IPS-18c (cell line): Measurements from ENCODE around the gene GPS2.

Experiments used
- H3K4me3 ChIP-seq: 2 replicates; pipeline ENCODE4 v1.7.0; 2013; ENCODE audit warnings: low read depth, mild to moderate bottlenecking, low read length, moderate library complexity; ENCODE audit not compliant: insufficient read depth
- H3K9me3 ChIP-seq: one replicate; pipeline ENCODE4 v1.6.1; 2013; ENCODE audit warnings: mild to moderate bottlenecking, low read length, moderate library complexity; ENCODE audit not compliant: control insufficient read depth, insufficient read depth

GPS2 gene

DNA sequence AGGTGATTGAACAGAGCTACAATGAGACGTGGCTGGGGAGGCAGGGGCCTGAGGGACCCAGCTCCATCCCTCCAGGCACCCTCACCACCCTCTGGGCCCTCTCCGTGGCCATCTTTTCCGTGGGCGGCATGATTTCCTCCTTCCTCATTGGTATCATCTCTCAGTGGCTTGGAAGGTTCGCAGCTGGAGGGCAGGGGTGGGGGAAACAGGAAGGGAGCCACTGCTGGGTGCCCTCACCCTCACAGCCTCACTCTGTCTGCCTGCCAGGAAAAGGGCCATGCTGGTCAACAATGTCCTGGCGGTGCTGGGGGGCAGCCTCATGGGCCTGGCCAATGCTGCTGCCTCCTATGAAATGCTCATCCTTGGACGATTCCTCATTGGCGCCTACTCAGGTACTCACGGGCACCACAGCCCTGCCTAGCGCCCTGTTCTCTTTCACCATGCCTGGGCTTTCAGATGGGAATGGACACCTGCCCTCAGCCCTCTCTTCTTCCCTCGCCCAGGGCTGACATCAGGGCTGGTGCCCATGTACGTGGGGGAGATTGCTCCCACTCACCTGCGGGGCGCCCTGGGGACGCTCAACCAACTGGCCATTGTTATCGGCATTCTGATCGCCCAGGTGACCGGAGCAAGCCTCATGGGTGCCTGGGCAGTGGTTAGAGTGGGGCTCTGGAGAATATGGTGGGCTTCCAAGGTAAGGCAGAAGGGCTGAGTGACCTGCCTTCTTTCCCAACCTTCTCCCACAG is 31.5 kb downstream of the GPS2 start:
- Histone ChIP-seq H3K9me3 (no peaks in the 10 kb centered on the region), H3K4me3 (no peak overlapping the region)

DNA sequence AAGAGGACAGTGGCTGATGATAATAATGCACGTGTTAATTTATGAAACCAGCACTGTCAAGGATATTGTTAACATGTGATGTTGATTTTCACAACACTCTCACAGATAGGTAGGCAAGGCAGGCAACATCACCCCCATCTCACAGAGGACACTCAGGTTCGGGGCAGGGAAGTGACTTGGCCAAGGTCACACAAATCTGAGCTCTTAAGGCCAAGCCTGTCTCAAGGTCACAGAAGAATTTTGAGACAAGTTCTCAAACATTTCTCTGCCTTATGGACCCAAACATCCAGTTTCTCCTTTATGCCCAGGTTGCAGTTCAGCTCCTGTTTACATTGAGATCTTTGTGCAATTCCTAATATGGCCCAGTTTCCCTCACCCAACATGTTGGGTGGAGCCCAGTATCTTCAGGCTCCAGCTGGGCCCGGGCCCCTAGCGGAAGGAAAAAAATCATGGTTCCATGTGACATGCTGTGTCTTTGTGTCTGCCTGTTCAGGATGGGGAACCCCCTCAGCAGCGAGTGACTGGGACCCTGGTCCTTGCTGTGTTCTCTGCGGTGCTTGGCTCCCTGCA is 32.3 kb downstream of the GPS2 start:
- Histone ChIP-seq H3K4me3 (peak overlapping the region; percentile 81; the same call in 1 of the 2 replicates), H3K9me3 (no peaks in the 10 kb centered on the region)

DNA sequence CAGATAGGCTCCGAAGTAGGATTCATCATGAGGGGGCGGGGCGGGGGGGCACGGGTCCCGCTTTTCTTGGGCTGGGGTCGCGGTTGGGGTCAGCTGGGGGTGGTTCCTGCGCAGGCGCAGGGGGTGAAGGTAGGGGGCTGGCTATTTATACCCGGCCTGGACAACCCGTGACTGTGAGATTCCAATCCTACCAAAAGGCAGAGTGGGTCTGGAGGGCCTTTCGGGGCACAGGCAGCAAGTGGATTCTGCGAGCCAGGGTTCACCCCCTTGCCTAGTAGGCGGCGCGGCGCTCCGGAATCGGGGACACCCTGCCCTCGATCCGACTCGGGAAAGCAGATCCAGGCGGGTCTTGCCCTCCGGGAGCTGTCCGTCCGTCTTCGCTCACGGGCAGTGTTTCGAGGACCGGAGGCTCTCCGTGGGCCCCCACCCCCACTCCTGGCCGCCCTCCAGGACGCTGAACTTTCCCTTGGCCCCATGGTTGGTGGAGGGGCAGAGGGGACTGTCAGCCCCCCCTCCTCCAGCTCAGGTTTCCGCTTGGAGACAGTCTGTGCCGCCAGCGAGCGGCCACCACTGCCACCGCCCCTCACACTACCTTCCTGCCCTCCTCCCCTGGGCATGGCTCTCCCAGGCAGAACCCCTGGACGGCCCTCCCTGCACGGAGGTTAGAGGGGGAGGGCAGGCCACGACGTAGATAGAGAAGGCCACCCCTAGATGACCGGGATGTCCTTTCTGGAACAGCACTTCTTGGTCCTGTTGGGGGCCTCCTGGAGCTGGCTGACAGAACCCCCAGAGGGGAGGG is 33.0 kb downstream of the GPS2 start:
- peak overlapping the region; percentile 81 for H3K4me3 ChIP-seq
- no peaks in the 10 kb centered on the region for H3K9me3 ChIP-seq

DNA sequence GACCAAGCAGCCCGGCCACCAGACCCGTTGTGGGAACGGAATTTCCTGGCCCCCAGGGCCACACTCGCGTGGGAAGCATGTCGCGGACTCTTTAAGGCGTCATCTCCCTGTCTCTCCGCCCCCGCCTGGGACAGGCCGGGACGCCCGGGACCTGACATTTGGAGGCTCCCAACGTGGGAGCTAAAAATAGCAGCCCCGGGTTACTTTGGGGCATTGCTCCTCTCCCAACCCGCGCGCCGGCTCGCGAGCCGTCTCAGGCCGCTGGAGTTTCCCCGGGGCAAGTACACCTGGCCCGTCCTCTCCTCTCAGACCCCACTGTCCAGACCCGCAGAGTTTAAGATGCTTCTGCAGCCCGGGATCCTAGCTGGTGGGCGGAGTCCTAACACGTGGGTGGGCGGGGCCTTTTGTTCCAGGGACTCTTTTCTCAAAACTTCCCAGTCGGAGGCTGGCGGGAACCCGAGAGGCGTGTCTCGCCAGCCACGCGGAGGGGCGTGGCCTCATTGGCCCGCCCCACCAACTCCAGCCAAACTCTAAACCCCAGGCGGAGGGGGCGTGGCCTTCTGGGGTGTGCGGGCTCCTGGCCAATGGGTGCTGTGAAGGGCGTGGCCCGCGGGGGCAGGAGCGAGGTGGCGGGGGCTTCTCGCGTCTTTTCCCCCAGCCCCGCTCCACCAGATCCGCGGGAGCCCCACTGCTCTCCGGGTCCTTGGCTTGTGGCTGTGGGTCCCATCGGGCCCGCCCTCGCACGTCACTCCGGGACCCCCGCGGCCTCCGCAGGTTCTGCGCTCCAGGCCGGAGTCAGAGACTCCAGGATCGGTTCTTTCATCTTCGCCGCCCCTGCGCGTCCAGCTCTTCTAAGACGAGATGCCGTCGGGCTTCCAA is 33.8 kb downstream of the GPS2 start, which contains the start of gene SLC2A4:
Gene SLC2A4 (plus strand): TSS at position 645 of the 879 bp plus-strand sequence. CDS start 217 bp downstream, at position 862.
- H3K9me3 ChIP-seq: no peaks in the 10 kb centered on the region
- peak within 1 kb of the TSS; percentile 81 for H3K4me3 ChIP-seq

DNA sequence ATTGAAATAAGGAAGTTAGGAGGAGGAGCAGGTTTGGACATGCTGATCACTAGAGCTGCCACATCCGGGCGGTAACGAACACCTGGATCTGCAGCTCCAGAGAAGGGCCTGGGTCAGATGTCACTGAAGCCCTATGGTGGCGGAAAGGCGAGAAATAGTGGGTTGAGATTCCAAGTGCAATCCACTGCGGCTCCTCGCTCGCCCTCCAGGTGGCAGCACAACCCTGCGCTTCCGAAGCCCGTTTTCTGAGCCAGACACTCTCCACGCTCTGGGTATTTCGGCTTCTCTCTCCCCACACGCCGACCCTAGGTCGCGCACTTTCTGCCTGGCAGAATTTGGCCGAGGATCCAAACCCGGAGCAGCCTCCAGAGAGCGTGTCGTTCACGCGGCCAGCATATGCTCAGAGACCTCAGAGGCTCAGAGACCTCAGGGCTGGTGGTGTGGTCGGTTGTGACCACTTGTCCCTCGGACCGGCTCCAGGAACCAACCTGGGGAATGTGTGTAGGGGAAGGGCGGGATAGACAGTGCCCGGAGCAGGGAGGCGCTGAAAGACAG is 34.6 kb downstream of the GPS2 start:
- Histone ChIP-seq H3K9me3 (no peaks in the 10 kb centered on the region), H3K4me3 (peak overlapping the region; percentile 50; the same call in 1 of the 2 replicates)

DNA sequence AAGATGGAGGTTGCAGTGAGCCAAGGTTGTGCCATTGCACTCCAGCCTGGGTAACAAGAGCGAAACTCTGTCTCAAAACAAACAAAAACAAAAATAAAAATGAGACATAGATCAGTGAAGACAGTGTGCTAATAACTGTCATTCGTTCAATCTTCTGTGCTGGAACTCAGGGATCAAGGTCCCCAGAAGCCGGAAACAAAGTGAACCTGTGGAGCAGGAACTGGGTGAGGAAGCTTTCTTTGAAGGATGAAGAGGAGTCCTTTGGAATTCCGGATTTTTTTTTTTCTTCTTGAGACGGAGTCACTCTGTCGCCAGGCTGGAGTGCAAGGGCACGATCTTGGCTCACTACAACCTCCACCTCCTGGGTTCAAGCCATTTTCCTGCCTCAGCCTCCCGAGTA is 35.7 kb downstream of the GPS2 start:
- Histone ChIP-seq H3K9me3 (no peaks in the 10 kb centered on the region), H3K4me3 (no peak overlapping the region)

DNA sequence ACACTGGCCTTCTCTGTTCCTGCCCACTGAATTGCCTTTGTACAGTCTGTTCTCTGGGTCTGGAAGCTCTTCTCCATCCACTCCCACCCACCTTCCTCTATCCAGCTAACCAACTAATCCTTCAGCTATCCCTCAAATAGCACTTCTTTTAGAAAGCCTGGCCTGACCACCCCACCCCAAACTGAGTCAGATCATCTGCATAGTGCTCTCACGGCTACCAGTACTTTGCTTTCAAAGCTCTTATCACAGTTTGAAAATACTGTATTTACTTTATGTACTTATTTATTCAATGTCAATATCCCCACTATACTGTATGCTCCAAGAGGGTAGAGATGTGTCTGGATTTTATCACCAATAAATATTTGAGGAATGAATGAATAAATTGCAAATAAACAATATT is 48.4 kb downstream of the GPS2 start:
- H3K9me3 ChIP-seq: peaks cover 2% of the 10 kb centered on the region
- H3K4me3 ChIP-seq: no peak overlapping the region

DNA sequence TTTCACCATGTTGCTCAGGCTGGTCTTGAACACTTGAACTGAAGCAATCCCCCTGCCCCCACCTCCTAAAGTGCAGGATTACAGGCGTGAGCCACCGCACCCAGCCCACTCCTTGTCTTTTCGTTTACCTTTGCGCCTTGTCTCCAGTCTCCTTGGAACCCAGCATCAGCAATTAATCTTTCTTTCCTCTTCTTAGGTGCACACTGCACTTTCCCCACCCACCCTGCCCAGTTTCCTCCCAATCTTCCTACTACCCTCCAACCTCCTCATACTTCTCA is 51.4 kb downstream of the GPS2 start:
- H3K4me3 ChIP-seq: peak overlapping the region; percentile 91; the same call in 1 of the 2 replicates
- peaks cover 2% of the 10 kb centered on the region for H3K9me3 ChIP-seq

DNA sequence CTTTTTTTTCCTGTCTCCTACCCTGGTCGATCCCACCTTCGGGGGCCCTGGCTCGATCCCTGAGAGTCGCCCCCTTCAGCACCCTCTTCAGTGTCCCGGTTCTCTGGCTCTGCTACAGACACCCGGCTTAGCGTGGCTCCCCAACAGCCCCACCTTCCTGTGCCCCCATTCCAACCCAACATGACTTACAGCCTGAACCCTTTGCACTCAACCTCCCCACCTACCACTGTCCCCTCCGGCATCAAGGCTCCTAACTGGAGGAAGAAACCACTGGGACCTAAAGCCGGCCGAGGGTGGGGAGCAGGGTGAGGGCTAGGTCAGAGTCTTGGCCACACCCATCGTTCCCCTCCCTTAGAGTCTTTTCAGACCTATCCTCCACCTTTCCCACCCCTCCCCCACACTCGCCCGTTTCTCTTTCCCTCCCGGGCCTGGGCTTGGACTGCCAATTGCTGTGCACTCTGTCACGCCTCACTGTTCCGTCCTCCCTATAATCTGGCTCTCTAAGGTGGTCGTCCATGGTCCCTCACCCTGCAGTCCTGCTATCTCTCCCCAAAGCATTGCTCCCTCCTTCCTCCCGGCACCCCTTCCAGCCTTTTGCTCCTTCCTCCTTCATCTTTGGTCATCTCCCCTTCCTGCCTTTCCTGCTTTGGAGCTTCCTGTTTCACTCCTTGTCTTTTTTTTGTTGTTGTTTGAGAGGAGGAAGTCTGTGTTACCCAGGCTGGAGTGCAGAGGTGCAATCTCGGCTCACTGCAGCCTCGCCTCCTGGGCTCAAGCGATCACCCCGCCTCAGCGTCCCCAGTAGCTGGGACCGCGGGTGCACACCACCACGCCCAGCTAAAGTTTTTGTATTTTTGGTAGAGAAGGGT is 52.0 kb downstream of the GPS2 start:
- H3K9me3 ChIP-seq: peaks cover 2% of the 10 kb centered on the region
- H3K4me3 ChIP-seq: peak overlapping the region; percentile 91
